BJ (cell line): Measurements from ENCODE around the gene CEP97. TPM values are rescaled to one million over a fixed set of nuclear protein-coding genes. Genes with fewer than 3 reads are reported as not detected.

Experiments used
- CTCF ChIA-PET: fragments of 350-600 bp; formaldehyde crosslinking; extraction: SDS; loops from one replicate; lab custom pipeline; 2021; ENCODE audit warnings: antibody characterized with exemption, inconsistent platforms; lab: Yijun Ruan, JAX
- POLR2A ChIA-PET: fragments of 300-600 bp; sonication (Branson Sonifier 250); formaldehyde crosslinking; extraction: SDS; loops from one replicate; lab custom pipeline; 2021; ENCODE audit warnings: antibody characterized with exemption; lab: Charles Lee
- DNase-seq: peaks from one replicate; pipeline ENCODE4 v3.0.0-alpha.2; 2011; ENCODE audit warnings: low read depth
- H3K27me3 ChIP-seq: 2 replicates; pipeline ENCODE4 v1.6.0; 2011; ENCODE audit warnings: low read length; ENCODE audit not compliant: control insufficient read depth, insufficient read depth
- H3K36me3 ChIP-seq: 2 replicates; pipeline ENCODE4 v1.5.1; 2011; ENCODE audit warnings: low read length; ENCODE audit not compliant: control insufficient read depth, insufficient read depth
- H3K4me3 ChIP-seq: 2 replicates; pipeline ENCODE4 v1.5.1; 2011; ENCODE audit warnings: low read depth, mild to moderate bottlenecking, control low read depth, low read length
- CTCF ChIP-seq: IDR thresholded peaks from 2 replicates; pipeline ENCODE4 v1.5.1; 2011; ENCODE audit warnings: low read depth, mild to moderate bottlenecking, control low read depth, inconsistent platforms, low read length, moderate library complexity; ENCODE audit not compliant: insufficient read depth
- polyA plus RNA-seq: library from polyadenylated mRNA; depleted of rRNA; stranded (reverse); fragments of >200 nt; gene quantifications from 2 replicates; pipeline ENCODE4 v1.2.3, GENCODE V29; 2011

The CEP97 gene
- polyA plus RNA-seq, 1 experiment: 1.2 TPM

GRCh38 chr3:101722394-101723173 lies 1.8 kb upstream of the CEP97 start:
- DNase-seq: no peak
- H3K4me3 ChIP-seq: no peak overlapping the region
- no peak for TF ChIP-seq CTCF
- H3K27me3 ChIP-seq: no peaks in the 10 kb centered on the region
- ChIA-PET CTCF (no interaction called here), POLR2A (no interaction called here)
- H3K36me3 ChIP-seq: no peaks in the 10 kb centered on the region

GRCh38 chr3:101725194-101725889 lies 928 bp downstream of the CEP97 start:
- ChIA-PET CTCF (interaction anchor here (0.9 to 2.9 kb wide), 2 partner anchors 9 to 18 kb away, joined by 5 to 14 read pairs; no protein-coding TSS in a partner anchor), POLR2A (no interaction called here)
- Histone ChIP-seq H3K36me3 (no peaks in the 10 kb centered on the region), H3K27me3 (no peaks in the 10 kb centered on the region), H3K4me3 (peak overlapping the region; percentile 68)
- DNase-seq: no peak
- TF ChIP-seq CTCF: no peak

- no peaks in the 10 kb centered on the region for H3K27me3 ChIP-seq
- DNase-seq: no peak
- H3K4me3 ChIP-seq: peak overlapping the region; percentile 68
- no peaks in the 10 kb centered on the region for H3K36me3 ChIP-seq
- POLR2A ChIA-PET: no interaction called here
- TF ChIP-seq CTCF: no peak
- CTCF ChIA-PET: interaction anchor here (0.9 to 2.9 kb wide), 2 partner anchors 9 to 18 kb away, joined by 5 to 14 read pairs; no protein-coding TSS in a partner anchor
Measured at GRCh38 chr3:101725890-101726275, 1.5 kb downstream of the CEP97 start.

GRCh38 chr3:101729586-101729985 lies 5.2 kb downstream of the CEP97 start:
- DNase-seq: no peak
- no peak overlapping the region for H3K4me3 ChIP-seq
- CTCF ChIA-PET: no interaction called here
- TF ChIP-seq CTCF: no peak
- 0 out of 2 replicates have a peak, but pooled peaks cover 2% of the 10 kb centered on the region for H3K36me3 ChIP-seq
- POLR2A ChIA-PET: no interaction called here
- H3K27me3 ChIP-seq: no peaks in the 10 kb centered on the region

- CTCF ChIA-PET: no interaction called here
- DNase-seq: no peak
- Histone ChIP-seq H3K4me3 (no peak overlapping the region), H3K36me3 (peaks cover 7% of the 10 kb centered on the region; the same call in 1 of the 2 replicates), H3K27me3 (no peaks in the 10 kb centered on the region)
- POLR2A ChIA-PET: no interaction called here
- no peak for TF ChIP-seq CTCF
Measured at GRCh38 chr3:101730839-101731238, 6.4 kb downstream of the CEP97 start.
